HepG2 (cell line): ENCODE results near the gene PRSS33. TPM values are rescaled to one million over a fixed set of nuclear protein-coding genes. Genes with fewer than 3 reads are reported as not detected.

Experiments used
- ATAC-seq: fragments of 200-7000 bp; cut with Tn5 transposase; 3 replicates; pipeline ENCODE4 v1.9.1; 2020; ENCODE audit warnings: mild to moderate bottlenecking, moderate library complexity
- BruUV-seq: library from RNA; stranded (reverse); fragments of 400-500 nt; replicated peaks from 2 replicates; lab custom pipeline; 2021; lab: Mats Ljungman, UMichigan
- CTCF ChIA-PET: fragments of 300-600 bp; formaldehyde crosslinking; extraction: SDS; loops from one replicate; lab custom pipeline; 2021; ENCODE audit warnings: low total read pairs, inconsistent platforms, low intra/inter-chr PET ratio; lab: Yijun Ruan, JAX
- POLR2A ChIA-PET: fragments of 350-600 bp; sonication (Branson Sonifier 250); formaldehyde crosslinking; loops from one replicate; lab custom pipeline; 2020; ENCODE audit warnings: antibody characterized with exemption, inconsistent platforms; lab: Yijun Ruan, JAX
- DNase-seq: peaks from one replicate; pipeline ENCODE4 v3.0.0-alpha.2; 2015; ENCODE audit warnings: low spot score
- FAIRE-seq: peaks from 3 replicates; lab custom pipeline; 2011; peaks lifted over from hg19 to GRCh38; lab: Jason Lieb, UNC
- H2AFZ ChIP-seq: one replicate; pipeline ENCODE4 v1.6.1; 2011; ENCODE audit warnings: low read length, inconsistent platforms
- H3K27ac ChIP-seq: fragments of 300-600 bp; 3 replicates; pipeline ENCODE4 v1.8.0; 2011; ENCODE audit warnings: mixed run types, mild to moderate bottlenecking, mixed read lengths, low read length, inconsistent platforms; ENCODE audit not compliant: insufficient read depth; ENCODE audit errors: extremely low read length
- H3K27me3 ChIP-seq, 2 experiments: fragments of 200-600 bp in 1 of 2; 2 replicates in 1 of 2; 3 replicates in 1 of 2; pipeline versions ENCODE4 v1.6.0 to v1.8.0; 2011; ENCODE audit warnings: low read length in 2 of 2, mild to moderate bottlenecking in 2 of 2, moderate library complexity in 2 of 2, inconsistent platforms in 1 of 2; ENCODE audit not compliant: insufficient read depth in 2 of 2, control insufficient read depth in 1 of 2
- H3K36me3 ChIP-seq, 2 experiments: fragments of 200-600 bp in 1 of 2; replicated peaks in 1 of 2; 2 replicates in 1 of 2; 3 replicates in 1 of 2; pipeline versions ENCODE4 v1.5.1 to v1.8.0; 2011; ENCODE audit warnings: low read length in 2 of 2, inconsistent platforms in 1 of 2; ENCODE audit not compliant: insufficient read depth in 2 of 2, control insufficient read depth in 1 of 2
- H3K4me1 ChIP-seq: 2 replicates; pipeline ENCODE4 v1.5.1; 2012; ENCODE audit warnings: low read length, inconsistent platforms; ENCODE audit not compliant: insufficient read depth
- H3K4me2 ChIP-seq: 2 replicates; pipeline ENCODE4 v1.6.0; 2011; ENCODE audit warnings: low read depth, low read length, inconsistent platforms
- H3K4me3 ChIP-seq, 3 experiments: fragments of 200-600 bp in 1 of 3; sonication (generic), shearing (Covaris generic) in 1 of 3; replicated peaks in 1 of 3; 2 replicates each; pipeline ENCODE4 v1.5.1; 2011 to 2016; ENCODE audit warnings: low read length in 3 of 3, inconsistent platforms in 2 of 3, low read depth in 2 of 3, mild to moderate bottlenecking in 2 of 3, control low read depth in 1 of 3, mixed read lengths in 1 of 3; ENCODE audit not compliant: insufficient read depth in 1 of 3
- H3K79me2 ChIP-seq: one replicate; pipeline ENCODE4 v1.6.1; 2011; ENCODE audit warnings: low read length, inconsistent platforms; ENCODE audit not compliant: insufficient read depth
- H3K9ac ChIP-seq: 2 replicates; pipeline ENCODE4 v1.6.0; 2011; ENCODE audit warnings: mild to moderate bottlenecking, low read depth, low read length, inconsistent platforms; ENCODE audit not compliant: insufficient read depth
- H3K9me3 ChIP-seq: 2 replicates; pipeline ENCODE4 v1.5.1; 2012; ENCODE audit warnings: mild to moderate bottlenecking, low read length
- H4K20me1 ChIP-seq: 2 replicates; pipeline ENCODE4 v1.6.0; 2011; ENCODE audit warnings: inconsistent platforms, mild to moderate bottlenecking, low read length, moderate library complexity; ENCODE audit not compliant: insufficient read depth
- FOXM1 ChIP-seq: sonication (generic); formaldehyde crosslinking; IDR thresholded peaks from 2 replicates; pipeline ENCODE4 v1.5.0; 2020; ENCODE audit warnings: missing genetic modification reagents
- GPBP1L1 ChIP-seq: sonication (generic); formaldehyde crosslinking; IDR thresholded peaks from 2 replicates; pipeline ENCODE4 v1.5.0; 2020; ENCODE audit warnings: mild to moderate bottlenecking, missing genetic modification reagents
- JUNB ChIP-seq: sonication (generic); formaldehyde crosslinking; IDR thresholded peaks from 2 replicates; pipeline ENCODE4 v1.8.0; 2022; ENCODE audit warnings: missing genetic modification reagents, mild to moderate bottlenecking, borderline replicate concordance
- MTA1 ChIP-seq: sonication (generic); formaldehyde crosslinking; IDR thresholded peaks from 2 replicates; pipeline ENCODE4 v1.4.0; 2020; ENCODE audit warnings: missing genetic modification reagents, mild to moderate bottlenecking, borderline replicate concordance
- NFE2L2 ChIP-seq: fragments of 150-350 bp; IDR thresholded peaks from 2 replicates; pipeline ENCODE4 v1.6.1; 2014; ENCODE audit warnings: low read length
- RFX3 ChIP-seq: IDR thresholded peaks from 2 replicates; pipeline ENCODE4 v1.6.1; 2016; ENCODE audit warnings: missing biosample characterization, missing genetic modification reagents
- SOX13 ChIP-seq, 3 experiments: fragments of 450-650 bp in 1 of 3; sonication (generic) in 1 of 3; formaldehyde crosslinking in 1 of 3; IDR thresholded peaks in 2 of 3; conservative IDR thresholded peaks in 1 of 3; 2 replicates each; pipeline versions ENCODE4 v1.5.0 to v1.6.1; 2016 to 2020; ENCODE audit warnings: antibody characterized with exemption in 1 of 3, mild to moderate bottlenecking in 1 of 3, missing compliant biosample characterization in 1 of 3, missing genetic modification reagents in 1 of 3, moderate library complexity in 1 of 3
- SP1 ChIP-seq, 2 experiments: fragments of 450-650 bp in 1 of 2; sonication (generic) in 1 of 2; formaldehyde crosslinking in 1 of 2; IDR thresholded peaks; 2 replicates each; pipeline versions ENCODE4 v1.4.0 to v1.6.1; 2016 to 2020; ENCODE audit warnings: missing genetic modification reagents in 1 of 2
- THRA ChIP-seq: sonication (generic); formaldehyde crosslinking; IDR thresholded peaks from 2 replicates; pipeline ENCODE4 v1.4.0; 2020; ENCODE audit warnings: missing genetic modification reagents, borderline replicate concordance
- U2AF1 ChIP-seq: fragments of 200-400 bp; formaldehyde crosslinking; optimal IDR thresholded peaks from 2 replicates; pipeline ENCODE3; 2017; ENCODE audit warnings: mild to moderate bottlenecking, low read depth, low read length
- ZNF180 ChIP-seq: sonication (generic); formaldehyde crosslinking; IDR thresholded peaks from 2 replicates; pipeline ENCODE4 v1.4.0; 2020; ENCODE audit warnings: low read depth, missing genetic modification reagents, borderline replicate concordance
- ZNF264 ChIP-seq: sonication (generic); formaldehyde crosslinking; IDR thresholded peaks from 2 replicates; pipeline ENCODE4 v1.4.0; 2020; ENCODE audit warnings: missing genetic modification reagents
- ZNF501 ChIP-seq: sonication (generic); formaldehyde crosslinking; IDR thresholded peaks from 2 replicates; pipeline ENCODE4 v1.5.1; 2020; ENCODE audit warnings: mild to moderate bottlenecking, moderate library complexity, missing genetic modification reagents
- ZNF549 ChIP-seq: sonication (generic); formaldehyde crosslinking; IDR thresholded peaks from 2 replicates; pipeline ENCODE4 v1.5.0; 2020; ENCODE audit warnings: missing genetic modification reagents
- ZNF552 ChIP-seq: sonication (generic); formaldehyde crosslinking; IDR thresholded peaks from 2 replicates; pipeline ENCODE4 v1.9.0; 2022; ENCODE audit warnings: missing genetic modification reagents, mild to moderate bottlenecking, borderline replicate concordance
- ZNF772 ChIP-seq: sonication (generic); formaldehyde crosslinking; IDR thresholded peaks from 2 replicates; pipeline ENCODE4 v1.5.0; 2020; ENCODE audit warnings: mild to moderate bottlenecking, missing genetic modification reagents
- WGBS: methylation state at CpG from one replicate; pipeline ENCODE4 v1.1.6; 2017; ENCODE audit warnings: low lambda C conversion rate; 5-methylcytosine and 5-hydroxymethylcytosine counted together
- in situ Hi-C: cut with HindIII; loops from 2 replicates; pipeline ENCODE4 v1.10.0; 2017; ENCODE audit warnings: low pct_unique_long_range_greater_than_20kb; ENCODE audit not compliant: extremely low pct_ligation_motif_present
- intact Hi-C: fragments of 100-400 bp; cut with micrococcal nuclease; formaldehyde crosslinking; loops from one replicate; pipeline ENCODE4 v1.10.0; 2022; ENCODE audit not compliant: unreplicated experiment
- polyA plus RNA-seq, 8 experiments: library from polyadenylated mRNA; depleted of rRNA in 3 of 8; stranded (reverse) in 7 of 8; unstranded in 1 of 8; fragments of >200 nt; fragmentation: Illumina TruSeq in 4 of 8; extraction: Trizol in 4 of 8; gene quantifications; 2 replicates each; pipeline versions ENCODE4 v1.2.1 to v1.2.3, GENCODE V29; 2011 to 2016; ENCODE audit warnings: low read depth in 4 of 8, missing spikeins in 1 of 8, mixed read lengths in 1 of 8; ENCODE audit not compliant: insufficient read depth in 1 of 8
- total RNA-seq, 5 experiments: library from RNA; depleted of rRNA; stranded (reverse); fragments of >200 nt; fragmentation: Illumina TruSeq; extraction: Trizol; gene quantifications; 2 replicates each; pipeline ENCODE4 v1.2.3, GENCODE V29; 2016; ENCODE audit warnings: low read depth in 1 of 5
- TF ChIP-seq, protein P1 (sequence below): IDR thresholded peaks from 2 replicates; pipeline ENCODE4 v1.6.1; 2016; ENCODE audit warnings: missing genetic modification reagents, missing compliant biosample characterization

The PRSS33 gene
- total and polyA plus RNA-seq, 2 of the 13 experiments (the other 11 are each of a cell fraction or from before 2014, with no cell fraction given): not detected

DNA sequence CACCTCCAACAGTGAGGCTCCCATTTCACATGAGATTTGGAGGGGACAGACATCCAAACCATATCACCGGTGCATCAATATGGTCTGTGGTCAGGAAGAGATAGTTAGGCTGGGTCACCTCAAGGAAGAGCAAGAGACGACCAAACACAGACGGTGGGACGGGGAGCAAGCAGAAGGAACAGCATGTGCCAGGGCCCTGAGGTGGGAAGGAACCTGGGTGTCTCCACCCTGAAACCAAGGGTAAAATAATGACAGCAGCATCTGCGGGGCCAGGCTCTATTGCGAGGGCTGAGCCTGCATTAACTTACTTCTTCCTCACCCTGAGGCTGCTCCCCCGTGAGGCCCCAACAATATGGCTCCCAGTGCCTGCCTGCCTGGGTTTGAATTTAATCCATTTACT, 20.8 kb upstream of the PRSS33 start:
- Histone ChIP-seq H3K9ac (no peak overlapping the region), H3K79me2 (no peaks in the 10 kb centered on the region), H4K20me1 (no peaks in the 10 kb centered on the region), H3K36me3 (no peaks in the 10 kb centered on the region), H2AFZ (no peak overlapping the region), H3K9me3 (peaks cover 4% of the 10 kb centered on the region; the same call in 1 of the 2 replicates), H3K4me3 (no peak overlapping the region), H3K4me2 (no peak overlapping the region), H3K27ac (no peak overlapping the region), H3K4me1 (peaks cover 7% of the 10 kb centered on the region; the same call in 1 of the 2 replicates), H3K27me3 (peaks cover 5 to 55% of the 10 kb centered on the region in 2 experiments; a peak in 4 of 5 replicates)
- FAIRE-seq (no peak), DNase-seq (no peak), ATAC-seq (no peak)
- POLR2A ChIA-PET: no interaction called here
- no TSS peak for BruUV-seq
- 32% methylated on average over 5 of the region's 7 CpGs for WGBS
- intact Hi-C loops (no loop called here), in situ Hi-C loops (no loop called here)
- CTCF ChIA-PET: no interaction called here
- no peak for TF ChIP-seq GPBP1L1 (CRISPR knock-in tag)
- no peak for TF ChIP-seq ZNF180 (CRISPR knock-in tag)
- no peak for TF ChIP-seq MTA1
- no peak for TF ChIP-seq THRA (CRISPR knock-in tag)
- no peak for TF ChIP-seq SP1 (IDR thresholded peaks at IDR 0.05)
- TF ChIP-seq SP1 (CRISPR knock-in tag; IDR thresholded peaks at IDR 0.05): no peak
- no peak for TF ChIP-seq RFX3 (CRISPR knock-in tag)
- TF ChIP-seq ZNF772 (CRISPR knock-in tag): no peak
- no peak for TF ChIP-seq FOXM1 (CRISPR knock-in tag)
- no peak for TF ChIP-seq U2AF1
- TF ChIP-seq ZNF552: no peak
- no peak for TF ChIP-seq NFE2L2
- TF ChIP-seq JUNB (CRISPR knock-in tag): no peak
- no peak for TF ChIP-seq ZNF501 (CRISPR knock-in tag)
- TF ChIP-seq ZNF549: no peak
- no peak for TF ChIP-seq SOX13 (IDR thresholded peaks at IDR 0.05)
- TF ChIP-seq SOX13 (CRISPR knock-in tag; conservative IDR thresholded peaks at IDR 0.05 in 1 of 2, IDR thresholded peaks at IDR 0.05 in 1 of 2): no peak
- TF ChIP-seq, protein P1, sequence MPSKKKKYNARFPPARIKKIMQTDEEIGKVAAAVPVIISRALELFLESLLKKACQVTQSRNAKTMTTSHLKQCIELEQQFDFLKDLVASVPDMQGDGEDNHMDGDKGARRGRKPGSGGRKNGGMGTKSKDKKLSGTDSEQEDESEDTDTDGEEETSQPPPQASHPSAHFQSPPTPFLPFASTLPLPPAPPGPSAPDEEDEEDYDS: no peak
- TF ChIP-seq ZNF264 (CRISPR knock-in tag): no peak
